ENCODE data around the gene IL17RE.
"Not testable (repeated sequence)": the region's sequence is repeated elsewhere in the genome, so short reads cannot be mapped to it uniquely, and the experiment has no call there.

Gene IL17RE

DNA sequence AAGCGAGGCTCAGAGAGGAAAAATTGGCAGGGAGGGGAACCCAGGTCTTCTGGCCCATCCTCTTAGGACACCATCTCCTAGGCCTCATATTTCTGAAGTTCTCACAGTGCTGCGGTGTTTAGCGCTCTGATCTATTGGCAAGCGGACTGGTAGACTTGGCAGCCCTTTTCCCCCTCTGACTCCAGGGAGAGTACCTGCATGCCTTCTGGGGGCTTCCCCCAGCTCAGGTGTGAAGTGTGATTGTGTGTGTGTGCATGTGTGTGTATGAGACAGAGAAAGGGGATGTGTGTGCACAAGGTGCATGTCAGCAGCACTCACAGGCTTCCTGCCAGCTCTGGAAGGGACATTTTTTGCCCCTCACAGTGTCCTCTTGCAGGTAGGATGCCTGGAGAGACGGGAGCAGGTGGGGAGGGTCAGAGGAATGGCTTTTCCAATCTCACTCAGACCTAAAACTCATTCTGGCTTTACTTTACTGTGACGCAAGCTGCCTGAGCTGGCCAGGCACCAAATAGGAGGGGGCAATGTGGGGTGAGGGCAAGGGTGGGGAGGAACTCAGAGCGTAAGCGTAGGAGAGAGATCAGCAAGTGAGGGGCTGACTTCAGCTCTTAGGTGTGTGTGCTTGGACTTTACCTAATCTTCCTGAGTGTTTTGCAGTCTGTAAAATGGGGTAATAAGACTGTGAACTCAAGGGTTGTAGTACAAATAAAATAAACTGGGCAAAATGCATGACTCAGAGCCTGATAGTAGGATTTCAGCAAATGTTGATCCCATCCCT lies 4.0 kb upstream of the IL17RE start:
- in situ Hi-C loops (cut with HindIII; ENCODE audit: low pct_ligation_motif_present, low pct_unique_long_range_greater_than_20kb, low sequenced_read_pairs): no loop called here
- no peak for DNase-seq

GRCh38 chr3:9899289-9899791 lies 3.3 kb upstream of the IL17RE start:
- in situ Hi-C loops (cut with HindIII; ENCODE audit: low pct_ligation_motif_present, low pct_unique_long_range_greater_than_20kb, low sequenced_read_pairs): no loop called here
- DNase-seq: no peak

DNA sequence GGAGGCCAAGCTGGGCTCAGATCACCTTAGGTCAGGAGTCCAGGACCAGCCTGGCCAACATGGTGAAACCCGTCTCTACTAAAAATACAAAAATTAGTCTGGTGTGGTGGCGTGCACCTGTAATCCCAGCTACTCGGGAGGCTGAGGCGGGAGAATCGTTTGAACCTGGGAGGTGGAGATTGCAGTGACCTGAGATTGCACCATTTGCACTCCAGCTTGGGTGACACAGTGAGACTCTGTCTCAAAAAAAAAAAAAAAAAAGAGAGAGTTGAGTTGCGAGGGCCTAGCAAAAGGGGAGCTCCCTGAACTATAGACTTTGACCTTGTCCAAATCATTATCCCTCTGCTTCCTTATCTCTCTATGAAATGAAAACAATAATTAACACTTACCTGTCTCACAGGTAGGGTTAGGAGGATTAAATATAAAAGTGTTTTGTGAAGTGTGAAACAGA lies 1.7 kb upstream of the IL17RE start:
- in situ Hi-C loops (cut with HindIII; ENCODE audit: low pct_ligation_motif_present, low pct_unique_long_range_greater_than_20kb, low sequenced_read_pairs); DNase-seq: not testable (repeated sequence)

DNA sequence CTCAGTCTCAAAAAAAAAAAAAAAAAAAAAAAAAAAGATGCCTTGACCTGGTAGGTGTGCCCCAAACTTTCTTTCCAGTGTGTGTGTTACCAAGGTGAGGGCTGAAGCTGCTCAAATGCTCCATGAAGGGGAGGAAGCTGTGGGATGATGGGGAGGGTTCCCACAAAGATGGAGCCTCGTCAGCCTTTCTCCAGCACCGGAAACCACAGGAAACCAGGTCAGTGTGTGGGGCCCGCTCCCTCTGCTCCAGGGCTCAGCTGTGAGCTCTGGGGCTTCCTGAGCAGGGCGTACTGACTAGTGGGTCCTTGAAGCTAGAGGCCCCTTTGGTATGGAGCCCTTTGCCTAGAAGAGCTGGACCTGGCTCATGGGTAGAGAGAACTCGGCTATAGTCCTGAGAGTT lies 681 bp upstream of the IL17RE start:
- no peak for DNase-seq
- in situ Hi-C loops (cut with HindIII; ENCODE audit: low pct_ligation_motif_present, low pct_unique_long_range_greater_than_20kb, low sequenced_read_pairs): no loop called here

DNA sequence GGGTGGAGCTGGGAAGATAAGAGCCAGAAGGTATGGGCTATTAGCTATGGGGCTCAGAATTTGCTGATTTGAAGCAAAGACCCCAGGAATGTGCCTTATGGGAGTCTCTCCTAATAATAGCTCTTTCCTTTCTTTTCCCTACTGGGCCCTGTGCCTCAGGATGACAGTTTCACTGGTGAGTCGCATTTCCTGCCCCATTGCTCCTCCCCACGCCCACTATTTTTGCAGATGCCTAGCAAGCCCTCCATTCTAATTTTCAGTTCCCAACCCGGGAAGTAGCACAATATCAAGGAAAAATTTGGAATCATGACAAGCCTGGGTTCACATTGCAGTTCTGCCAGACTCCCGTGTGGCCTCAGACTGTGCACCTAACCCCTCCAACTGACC lies 583 bp downstream of the IL17RE start:
- in situ Hi-C loops (cut with HindIII; ENCODE audit: low pct_ligation_motif_present, low pct_unique_long_range_greater_than_20kb, low sequenced_read_pairs): no loop called here
- no peak for DNase-seq

DNA sequence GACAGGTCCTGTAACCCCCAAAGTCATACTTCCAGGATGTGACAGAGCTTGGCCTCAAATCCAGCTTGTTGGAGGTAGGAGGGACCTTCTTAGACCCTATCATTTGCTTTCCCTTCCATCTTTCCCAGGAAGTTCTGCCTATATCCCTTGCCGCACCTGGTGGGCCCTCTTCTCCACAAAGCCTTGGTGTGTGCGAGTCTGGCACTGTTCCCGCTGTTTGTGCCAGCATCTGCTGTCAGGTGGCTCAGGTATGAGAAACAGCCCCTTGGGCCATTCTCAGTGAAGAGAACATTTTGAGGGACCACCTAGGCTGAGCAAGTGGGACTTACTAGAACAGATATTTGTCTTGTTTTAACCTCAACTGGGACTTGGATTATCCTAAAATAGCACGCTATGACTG lies 1.3 kb downstream of the IL17RE start:
- DNase-seq: no peak
- in situ Hi-C loops (cut with HindIII; ENCODE audit: low pct_ligation_motif_present, low pct_unique_long_range_greater_than_20kb, low sequenced_read_pairs): no loop called here

- no peak for DNase-seq
- in situ Hi-C loops (cut with HindIII; ENCODE audit: low pct_ligation_motif_present, low pct_unique_long_range_greater_than_20kb, low sequenced_read_pairs): no loop called here
Observed at GRCh38 chr3:9906480-9906879, 3.8 kb downstream of the IL17RE start.

- in situ Hi-C loops (cut with HindIII; ENCODE audit: low pct_ligation_motif_present, low pct_unique_long_range_greater_than_20kb, low sequenced_read_pairs): no loop called here
- DNase-seq: no peak
Observed at GRCh38 chr3:9908286-9908685, 5.6 kb downstream of the IL17RE start.

DNA sequence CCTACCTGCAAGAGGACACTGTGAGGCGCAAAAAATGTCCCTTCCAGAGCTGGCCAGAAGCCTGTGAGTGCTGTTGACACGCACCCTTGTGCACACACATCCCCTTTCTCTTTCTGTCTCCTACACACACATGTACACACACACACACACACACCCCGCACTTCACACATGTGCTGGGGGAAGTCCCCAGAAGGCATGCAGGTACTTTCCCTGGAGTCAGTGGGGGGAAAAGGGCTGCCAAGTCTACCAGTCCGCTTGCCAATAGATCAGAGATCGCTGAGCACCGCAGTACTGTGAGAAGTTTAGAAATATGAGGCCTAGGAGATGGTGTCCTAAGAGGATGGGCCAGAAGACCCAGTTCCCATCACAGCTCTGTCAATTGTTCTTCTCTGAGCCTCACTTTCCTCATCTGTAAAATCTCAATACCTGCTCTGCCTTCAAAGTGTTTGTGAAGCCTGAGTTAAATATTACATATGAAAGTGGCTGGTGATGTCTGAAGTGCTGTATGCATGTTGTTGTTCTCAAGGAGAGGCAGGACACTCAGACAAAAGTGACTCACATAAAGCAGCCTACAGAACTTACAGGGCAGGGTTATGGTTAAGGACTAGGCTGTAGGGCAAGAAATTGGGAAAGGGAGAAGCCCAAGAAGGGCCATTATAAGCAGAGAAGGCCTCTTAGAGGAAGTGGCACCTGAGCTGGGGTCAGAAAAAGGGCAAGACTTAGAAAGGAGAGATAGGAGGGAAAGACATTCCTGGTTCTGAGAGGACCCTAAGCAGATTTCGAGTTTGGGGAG lies 6.8 kb downstream of the IL17RE start:
- no peak for DNase-seq
- in situ Hi-C loops (cut with HindIII; ENCODE audit: low pct_ligation_motif_present, low pct_unique_long_range_greater_than_20kb, low sequenced_read_pairs): no loop called here

- in situ Hi-C loops (cut with HindIII; ENCODE audit: low pct_ligation_motif_present, low pct_unique_long_range_greater_than_20kb, low sequenced_read_pairs): no loop called here
- no peak for DNase-seq
Observed at GRCh38 chr3:9911863-9912262, 9.2 kb downstream of the IL17RE start.

DNA sequence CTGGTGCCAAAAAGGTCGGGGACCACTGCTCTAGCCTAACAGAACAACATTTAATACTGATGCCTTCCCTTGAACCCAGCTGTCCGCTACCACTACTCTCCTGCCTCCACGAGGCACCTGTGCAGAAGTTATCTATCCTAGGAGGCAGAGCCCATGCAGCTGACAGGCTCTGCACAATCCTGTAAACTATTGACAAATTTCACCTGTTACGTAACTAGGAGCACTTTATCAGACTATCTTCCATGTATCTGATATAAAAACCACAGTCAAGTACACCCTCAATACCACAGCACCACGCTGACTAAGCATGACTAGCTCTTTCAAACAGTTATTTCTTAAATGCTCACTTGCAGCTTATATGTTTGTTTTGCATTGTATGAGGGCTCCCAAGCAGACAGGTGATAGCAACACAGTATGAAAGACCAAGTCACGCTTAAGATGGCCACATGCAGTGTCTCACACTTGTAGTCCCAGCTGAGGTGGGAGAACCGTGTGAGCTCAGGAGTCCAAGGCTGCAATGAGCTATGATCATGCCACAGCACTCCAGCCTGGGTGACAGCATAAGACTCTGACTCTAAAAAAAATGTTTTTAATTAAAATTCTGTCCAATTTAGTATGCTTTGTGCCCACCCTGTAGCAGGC lies 9.8 kb downstream of the IL17RE start:
- in situ Hi-C loops (cut with HindIII; ENCODE audit: low pct_ligation_motif_present, low pct_unique_long_range_greater_than_20kb, low sequenced_read_pairs): no loop called here
- DNase-seq: no peak

DNA sequence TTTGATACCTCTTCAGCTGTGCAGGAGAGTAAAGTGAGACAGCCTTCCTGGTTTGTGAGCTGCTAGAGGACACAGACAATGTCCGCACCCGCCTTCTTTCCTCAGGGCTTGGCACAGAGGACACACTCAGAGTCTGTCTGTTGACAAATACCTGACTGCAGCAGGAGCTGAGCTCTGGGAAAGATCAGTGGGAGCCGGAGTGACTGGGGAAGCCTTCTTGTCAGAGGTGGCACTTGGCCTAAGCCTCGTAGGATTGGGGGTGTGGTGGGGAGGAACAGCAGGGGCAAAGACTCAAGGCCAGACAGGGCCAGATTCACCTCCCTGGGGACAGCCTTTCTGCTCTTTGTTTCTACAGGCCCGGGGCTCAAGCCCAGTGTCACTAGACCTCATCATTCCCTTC lies 11.0 kb downstream of the IL17RE start:
- in situ Hi-C loops (cut with HindIII; ENCODE audit: low pct_ligation_motif_present, low pct_unique_long_range_greater_than_20kb, low sequenced_read_pairs): no loop called here
- no peak for DNase-seq

GRCh38 chr3:9914011-9914410 lies 11.4 kb downstream of the IL17RE start:
- no peak for DNase-seq
- in situ Hi-C loops (cut with HindIII; ENCODE audit: low pct_ligation_motif_present, low pct_unique_long_range_greater_than_20kb, low sequenced_read_pairs): no loop called here

DNA sequence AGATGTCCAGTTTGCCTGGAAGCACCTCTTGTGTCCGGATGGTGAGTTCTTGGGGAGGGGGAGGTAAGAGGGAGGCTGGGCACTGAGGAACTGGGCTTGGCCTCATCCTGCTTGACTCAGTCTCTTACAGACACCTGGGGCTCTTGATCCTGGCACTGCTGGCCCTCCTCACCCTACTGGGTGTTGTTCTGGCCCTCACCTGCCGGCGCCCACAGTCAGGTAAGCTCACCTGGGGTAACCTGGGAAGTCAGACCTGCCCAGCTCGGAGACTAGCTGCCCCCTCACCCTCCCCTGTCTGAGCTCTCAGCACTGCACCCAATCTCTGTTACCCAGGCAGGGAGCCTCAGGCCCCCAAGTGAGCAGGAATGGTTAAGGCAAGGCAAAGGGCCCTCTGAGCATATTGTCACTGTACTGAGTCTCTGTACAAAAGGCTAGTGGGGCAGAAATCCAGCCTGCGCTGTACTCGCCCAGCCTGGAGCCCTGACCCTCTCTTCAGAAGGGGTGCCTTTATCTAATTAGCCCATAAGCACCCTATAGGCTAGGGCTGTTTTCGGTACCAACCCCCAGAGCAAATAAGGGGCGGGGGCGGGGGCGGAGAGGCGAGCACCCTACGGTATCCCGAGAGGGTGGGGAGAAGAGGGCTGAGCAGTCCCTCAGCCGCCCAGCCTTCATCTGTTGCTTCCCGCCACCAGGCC lies 12.1 kb downstream of the IL17RE start:
- in situ Hi-C loops (cut with HindIII; ENCODE audit: low pct_ligation_motif_present, low pct_unique_long_range_greater_than_20kb, low sequenced_read_pairs): no loop called here
- DNase-seq: no peak

DNA sequence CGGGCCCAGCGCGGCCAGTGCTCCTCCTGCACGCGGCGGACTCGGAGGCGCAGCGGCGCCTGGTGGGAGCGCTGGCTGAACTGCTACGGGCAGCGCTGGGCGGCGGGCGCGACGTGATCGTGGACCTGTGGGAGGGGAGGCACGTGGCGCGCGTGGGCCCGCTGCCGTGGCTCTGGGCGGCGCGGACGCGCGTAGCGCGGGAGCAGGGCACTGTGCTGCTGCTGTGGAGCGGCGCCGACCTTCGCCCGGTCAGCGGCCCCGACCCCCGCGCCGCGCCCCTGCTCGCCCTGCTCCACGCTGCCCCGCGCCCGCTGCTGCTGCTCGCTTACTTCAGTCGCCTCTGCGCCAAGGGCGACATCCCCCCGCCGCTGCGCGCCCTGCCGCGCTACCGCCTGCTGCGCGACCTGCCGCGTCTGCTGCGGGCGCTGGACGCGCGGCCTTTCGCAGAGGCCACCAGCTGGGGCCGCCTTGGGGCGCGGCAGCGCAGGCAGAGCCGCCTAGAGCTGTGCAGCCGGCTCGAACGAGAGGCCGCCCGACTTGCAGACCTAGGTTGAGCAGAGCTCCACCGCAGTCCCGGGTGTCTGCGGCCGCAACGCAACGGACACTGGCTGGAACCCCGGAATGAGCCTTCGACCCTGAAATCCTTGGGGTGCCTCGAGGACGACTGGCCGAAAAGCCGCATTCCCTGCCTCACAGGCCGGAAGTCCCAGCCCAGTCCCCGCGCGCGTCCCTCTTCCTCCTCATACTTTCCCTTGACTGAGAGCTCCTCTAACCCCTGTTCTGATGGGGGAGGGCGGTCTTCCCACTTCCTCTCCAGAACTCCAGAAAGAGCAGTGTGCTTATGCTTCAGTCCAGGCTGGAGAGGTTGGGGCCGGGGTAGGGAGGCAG lies 12.8 kb downstream of the IL17RE start:
- DNase-seq: peak; percentile 51
- in situ Hi-C loops (cut with HindIII; ENCODE audit: low pct_ligation_motif_present, low pct_unique_long_range_greater_than_20kb, low sequenced_read_pairs): no loop called here

- DNase-seq: no peak
Observed at GRCh38 chr3:9916346-9916733, 13.7 kb downstream of the IL17RE start.

GRCh38 chr3:9916734-9917680 lies 14.4 kb downstream of the IL17RE start, which contains the start of gene IL17RC:
IL17RC (plus strand) TSS chr3:9917098; CDS start chr3:9917316, 218 bp downstream.
- peak; percentile 87 for DNase-seq
- in situ Hi-C loops (cut with HindIII; ENCODE audit: low pct_ligation_motif_present, low pct_unique_long_range_greater_than_20kb, low sequenced_read_pairs): no loop called here

More at GRCh38 chr3:9916346-9916733, 13.7 kb downstream of the IL17RE start:
- in situ Hi-C loops (cut with HindIII; ENCODE audit: low pct_ligation_motif_present, low pct_unique_long_range_greater_than_20kb, low sequenced_read_pairs): no loop called here

All from ACHN (cell line).